ENCODE data around the gene PEX12. TPM values are rescaled to one million over a fixed set of nuclear protein-coding genes. Genes with fewer than 3 reads are reported as not detected.

PEX12 gene
- total and polyA plus RNA-seq, 9 of the 15 experiments (the other 6 are each of a cell fraction or from before 2014, with no cell fraction given), result 4.0 to 12.4 (median 6.4) TPM

DNA sequence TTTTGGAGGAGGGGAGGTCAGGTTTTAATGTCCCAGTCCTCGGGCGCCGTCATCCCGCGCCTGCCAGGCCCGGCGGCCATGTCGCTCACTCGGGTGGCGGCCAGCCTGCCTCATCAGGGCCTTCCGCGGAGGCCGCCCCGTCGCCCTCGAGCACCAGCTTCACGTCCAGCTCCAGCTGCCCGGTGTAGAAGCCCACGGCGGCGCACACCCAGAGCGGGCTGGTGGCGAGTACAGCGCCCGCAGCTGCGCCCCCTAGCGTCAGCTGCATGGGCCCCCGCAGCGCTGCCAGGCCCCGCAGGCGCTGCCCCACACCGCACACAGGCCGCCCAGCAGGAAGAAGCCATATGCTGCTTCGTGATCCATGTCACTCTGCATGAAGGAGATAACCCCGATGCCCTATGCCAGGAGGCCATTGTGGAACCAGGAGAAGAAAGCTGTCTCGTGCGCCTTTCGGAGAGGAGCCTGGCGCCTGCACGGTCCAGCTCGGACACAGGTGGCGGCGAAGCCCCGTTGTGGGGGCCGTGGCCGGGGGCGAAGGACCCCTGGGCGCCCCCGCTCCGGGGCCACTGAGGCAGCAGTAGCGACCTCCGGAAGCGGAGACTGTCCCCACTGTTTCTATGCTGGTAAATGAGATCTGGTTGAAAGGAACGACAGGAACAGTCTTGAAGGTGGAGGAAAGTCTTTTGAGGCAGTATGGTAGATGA is 18.3 kb upstream of the PEX12 start (continued):
- TF ChIP-seq, protein P1, sequence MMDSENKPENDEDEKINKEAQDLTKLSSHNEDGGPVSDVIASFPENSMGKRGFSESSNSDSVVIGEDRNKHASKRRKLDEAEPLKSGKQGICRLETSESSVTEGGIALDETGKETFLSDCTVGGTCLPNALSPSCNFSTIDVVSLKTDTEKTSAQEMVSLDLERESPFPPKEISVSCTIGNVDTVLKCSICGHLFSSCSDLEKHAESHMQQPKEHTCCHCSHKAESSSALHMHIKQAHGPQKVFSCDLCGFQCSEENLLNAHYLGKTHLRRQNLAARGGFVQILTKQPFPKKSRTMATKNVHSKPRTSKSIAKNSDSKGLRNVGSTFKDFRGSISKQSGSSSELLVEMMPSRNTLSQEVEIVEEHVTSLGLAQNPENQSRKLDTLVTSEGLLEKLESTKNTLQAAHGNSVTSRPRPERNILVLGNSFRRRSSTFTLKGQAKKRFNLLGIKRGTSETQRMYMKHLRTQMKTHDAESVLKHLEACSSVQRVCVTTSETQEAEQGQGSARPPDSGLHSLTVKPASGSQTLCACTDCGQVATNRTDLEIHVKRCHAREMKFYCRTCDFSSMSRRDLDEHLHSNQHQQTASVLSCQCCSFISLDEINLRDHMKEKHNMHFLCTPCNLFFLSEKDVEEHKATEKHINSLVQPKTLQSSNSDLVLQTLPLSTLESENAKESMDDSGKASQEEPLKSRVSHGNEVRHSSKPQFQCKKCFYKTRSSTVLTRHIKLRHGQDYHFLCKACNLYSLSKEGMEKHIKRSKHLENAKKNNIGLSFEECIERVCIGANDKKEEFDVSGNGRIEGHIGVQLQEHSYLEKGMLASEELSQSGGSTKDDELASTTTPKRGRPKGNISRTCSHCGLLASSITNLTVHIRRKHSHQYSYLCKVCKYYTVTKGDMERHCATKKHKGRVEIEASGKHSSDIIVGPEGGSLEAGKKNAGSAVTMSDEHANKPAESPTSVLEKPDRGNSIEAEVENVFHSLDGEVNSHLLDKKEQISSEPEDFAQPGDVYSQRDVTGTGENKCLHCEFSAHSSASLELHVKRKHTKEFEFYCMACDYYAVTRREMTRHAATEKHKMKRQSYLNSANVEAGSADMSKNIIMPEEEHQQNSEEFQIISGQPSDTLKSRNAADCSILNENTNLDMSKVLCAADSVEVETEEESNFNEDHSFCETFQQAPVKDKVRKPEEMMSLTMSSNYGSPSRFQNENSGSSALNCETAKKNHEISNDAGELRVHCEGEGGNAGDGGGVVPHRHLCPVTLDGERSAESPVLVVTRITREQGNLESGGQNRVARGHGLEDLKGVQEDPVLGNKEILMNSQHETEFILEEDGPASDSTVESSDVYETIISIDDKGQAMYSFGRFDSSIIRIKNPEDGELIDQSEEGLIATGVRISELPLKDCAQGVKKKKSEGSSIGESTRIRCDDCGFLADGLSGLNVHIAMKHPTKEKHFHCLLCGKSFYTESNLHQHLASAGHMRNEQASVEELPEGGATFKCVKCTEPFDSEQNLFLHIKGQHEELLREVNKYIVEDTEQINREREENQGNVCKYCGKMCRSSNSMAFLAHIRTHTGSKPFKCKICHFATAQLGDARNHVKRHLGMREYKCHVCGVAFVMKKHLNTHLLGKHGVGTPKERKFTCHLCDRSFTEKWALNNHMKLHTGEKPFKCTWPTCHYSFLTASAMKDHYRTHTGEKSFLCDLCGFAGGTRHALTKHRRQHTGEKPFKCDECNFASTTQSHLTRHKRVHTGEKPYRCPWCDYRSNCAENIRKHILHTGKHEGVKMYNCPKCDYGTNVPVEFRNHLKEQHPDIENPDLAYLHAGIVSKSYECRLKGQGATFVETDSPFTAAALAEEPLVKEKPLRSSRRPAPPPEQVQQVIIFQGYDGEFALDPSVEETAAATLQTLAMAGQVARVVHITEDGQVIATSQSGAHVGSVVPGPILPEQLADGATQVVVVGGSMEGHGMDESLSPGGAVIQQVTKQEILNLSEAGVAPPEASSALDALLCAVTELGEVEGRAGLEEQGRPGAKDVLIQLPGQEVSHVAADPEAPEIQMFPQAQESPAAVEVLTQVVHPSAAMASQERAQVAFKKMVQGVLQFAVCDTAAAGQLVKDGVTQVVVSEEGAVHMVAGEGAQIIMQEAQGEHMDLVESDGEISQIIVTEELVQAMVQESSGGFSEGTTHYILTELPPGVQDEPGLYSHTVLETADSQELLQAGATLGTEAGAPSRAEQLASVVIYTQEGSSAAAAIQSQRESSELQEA (IDR thresholded peaks at IDR 0.05; ENCODE audit: low read depth), result no peak

All from K562 (cell line).